ENCODE measurements around the gene RAPSN.

RAPSN gene

GRCh38 chr11:47390422-47390760 lies 58.5 kb downstream of the RAPSN start:
- no peak for DNase-seq (ENCODE audit: low read depth in 2 of 2)

- no peak for DNase-seq (ENCODE audit: low read depth in 2 of 2)
Measured at GRCh38 chr11:47389577-47390421, 59.1 kb downstream of the RAPSN start.

DNA sequence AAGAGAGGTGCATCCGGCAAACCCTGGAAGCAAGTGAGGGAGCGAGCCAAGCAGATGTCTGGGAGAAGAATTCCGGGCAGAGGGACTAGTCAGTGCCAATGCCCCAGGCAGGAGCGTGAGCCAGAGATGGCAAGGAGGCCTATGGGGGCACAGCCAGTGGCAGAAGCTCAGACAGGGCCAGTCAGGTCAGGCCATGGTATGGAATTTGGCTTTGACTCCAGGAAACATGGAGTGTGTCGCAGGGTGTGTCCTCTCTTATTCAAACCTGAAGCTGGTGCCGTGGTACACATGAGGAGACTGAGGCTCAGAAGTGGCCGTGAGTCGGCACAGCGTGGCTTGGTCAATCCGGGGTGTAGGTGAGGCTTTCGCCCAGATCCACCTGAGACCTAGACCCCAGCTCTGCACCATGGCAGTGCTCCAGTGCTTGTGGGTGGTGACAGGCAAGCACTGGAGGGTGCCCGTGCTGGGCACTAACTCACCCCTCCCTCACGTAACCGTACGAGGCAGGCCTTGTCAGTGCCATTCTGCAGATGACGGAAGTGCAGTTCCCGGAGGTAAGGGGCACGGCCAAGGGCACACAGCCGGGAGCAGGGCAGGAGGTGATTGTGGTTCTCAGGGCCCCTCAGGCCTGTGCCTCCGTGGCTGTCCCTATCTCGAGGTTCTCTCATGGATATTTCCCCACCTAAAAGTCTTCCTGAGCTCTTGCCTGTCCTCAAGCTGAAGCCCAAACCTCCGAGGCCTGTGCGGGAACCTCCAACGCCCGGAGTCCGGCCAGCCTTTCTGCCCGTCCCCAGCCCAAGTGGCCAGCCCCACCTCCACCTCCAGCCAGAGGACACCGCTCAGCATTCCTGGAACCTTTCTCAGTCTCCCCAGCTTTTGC lies 60.0 kb downstream of the RAPSN start:
- DNase-seq (ENCODE audit: low read depth in 2 of 2): no peak

DNA sequence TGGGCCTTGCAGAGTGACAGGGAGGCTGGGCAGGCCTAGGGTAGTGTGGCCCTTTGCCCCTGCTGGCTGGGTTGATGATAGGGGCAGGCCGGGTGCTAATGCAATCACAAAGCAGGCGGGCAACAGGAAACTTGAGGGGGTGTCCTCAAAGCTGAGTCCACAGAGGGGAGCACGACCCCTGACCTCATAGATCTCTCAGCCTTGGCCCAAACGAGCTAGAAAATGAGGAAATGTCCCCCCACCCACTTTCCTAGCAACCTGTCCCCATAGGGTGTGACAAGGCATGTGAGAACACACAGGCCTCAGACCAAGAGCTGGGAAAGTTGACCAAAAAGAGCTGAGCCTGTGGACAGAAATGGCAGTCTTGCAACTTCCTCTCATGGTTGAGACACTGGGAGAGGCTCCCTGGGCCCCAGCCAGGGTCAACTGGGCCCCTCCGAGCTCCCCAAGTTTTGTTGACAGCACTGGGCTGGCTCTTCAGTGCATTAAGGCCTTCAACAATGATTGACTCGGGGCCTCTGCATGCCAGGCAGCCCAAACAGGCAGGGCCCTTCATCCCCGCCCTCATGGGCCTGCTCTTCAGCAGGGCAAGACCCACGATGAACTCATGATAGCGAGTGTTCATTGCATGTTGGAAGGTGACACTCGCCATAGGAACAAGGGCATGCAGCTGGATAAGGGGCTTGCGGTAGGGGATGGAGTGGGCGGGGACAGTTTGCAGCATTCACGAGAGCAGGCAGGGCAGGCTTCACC lies 60.8 kb downstream of the RAPSN start:
- DNase-seq (ENCODE audit: low read depth in 2 of 2): no peak
